ENCODE results near the gene TNPO3. TPM values are rescaled to one million over a fixed set of nuclear protein-coding genes. Genes with fewer than 3 reads are reported as not detected.

TNPO3 gene
- total and polyA plus RNA-seq, 10 of the 15 experiments (the other 5 are each of a cell fraction or from before 2014, with no cell fraction given): 17.6 to 91.8 (median 65.9) TPM

DNA sequence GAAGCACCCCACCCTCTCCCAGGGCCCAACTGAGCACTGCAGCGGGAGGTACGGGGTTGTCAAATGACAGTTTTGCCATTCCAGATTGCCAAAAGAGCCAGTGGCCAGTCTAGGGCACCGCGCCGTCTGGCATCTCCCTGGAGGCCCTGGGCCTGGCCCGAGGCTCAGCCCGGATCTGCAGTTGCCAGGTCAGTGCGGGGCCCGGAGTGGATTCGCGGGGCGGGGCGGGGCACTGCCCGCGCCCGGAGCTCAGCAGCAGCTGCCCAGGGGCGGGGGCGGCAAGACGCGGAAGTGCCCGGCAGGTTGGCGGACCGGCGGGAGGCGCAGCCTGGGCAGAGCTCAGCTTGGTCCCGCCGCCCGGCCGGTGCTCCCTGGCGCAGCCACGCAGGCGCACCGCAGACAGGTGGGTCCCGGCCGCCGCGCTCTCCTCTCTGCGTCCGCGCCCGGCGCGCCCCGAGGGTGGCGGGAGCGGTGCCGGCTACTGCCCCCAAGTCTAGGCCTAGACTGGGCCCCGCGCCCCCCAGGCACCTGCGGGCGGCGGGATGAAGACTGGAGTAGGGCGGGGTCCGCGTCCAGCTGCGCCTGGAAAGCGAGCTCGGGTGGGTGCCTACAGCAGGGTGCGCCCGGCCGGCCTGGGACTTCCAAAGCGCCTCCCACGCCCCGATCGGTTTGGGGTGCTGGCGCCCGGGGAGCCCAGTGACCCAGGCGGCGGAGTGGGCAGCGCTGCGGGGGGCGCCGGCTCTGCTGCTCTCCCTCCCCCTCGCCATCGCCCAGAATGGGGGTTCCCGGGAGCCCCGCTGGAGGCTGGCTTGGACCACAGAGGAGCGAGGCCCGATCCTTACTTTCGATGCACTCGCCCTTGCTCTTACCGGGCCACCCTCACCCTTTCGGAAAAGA is 117.0 kb downstream of the TNPO3 start, which contains the start of gene IRF5 (continued):
- TF ChIP-seq ZNF24 (IDR thresholded peaks at IDR 0.05) (0 out of 2 replicates have a peak, but pooled peaks have one; percentile 14), IKZF1 (conservative IDR thresholded peaks at IDR 0.05) (peak; percentile 70), NFYB (IDR thresholded peaks at IDR 0.05; ENCODE audit: insufficient read depth, low read depth, low read length) (no peak), RELA (IDR thresholded peaks at IDR 0.05; ENCODE audit: borderline replicate concordance, partially characterized antibody) (no peak), YY1 (IDR thresholded peaks at IDR 0.05; ENCODE audit: low read depth, low read length) (0 out of 2 replicates have a peak, but pooled peaks have one; percentile 1), TCF3 (IDR thresholded peaks at IDR 0.05; ENCODE audit: borderline replicate concordance, insufficient read depth, low read depth, low read length) (peak; percentile 73), KAT2A (conservative IDR thresholded peaks at IDR 0.05; ENCODE audit: control insufficient read depth, low read depth, low read length) (no peak), ZNF622 (IDR thresholded peaks at IDR 0.05) (no peak), NR2C1 (IDR thresholded peaks at IDR 0.05) (no peak), DPF2 (IDR thresholded peaks at IDR 0.05) (peak; percentile 75), EED (IDR thresholded peaks at IDR 0.05; ENCODE audit: low read depth) (peak; percentile 54; the same call in 1 of the 2 replicates), NRF1 (conservative IDR thresholded peaks at IDR 0.05; ENCODE audit: low read depth, low read length) (peak; percentile 45), MXI1 (IDR thresholded peaks at IDR 0.05; ENCODE audit: low read depth, low read length) (no peak), TCF12 (IDR thresholded peaks at IDR 0.05; ENCODE audit: low read depth, low read length) (peak; percentile 4; the same call in 1 of the 2 replicates), MYB (IDR thresholded peaks at IDR 0.05; ENCODE audit: borderline replicate concordance, low read depth, low read length) (no peak), ZNF207 (IDR thresholded peaks at IDR 0.05; ENCODE audit: borderline replicate concordance) (no peak), KLF5 (IDR thresholded peaks at IDR 0.05; ENCODE audit: partially characterized antibody) (no peak), SUPT20H (IDR thresholded peaks at IDR 0.05; ENCODE audit: borderline replicate concordance, control insufficient read depth, low read depth, low read length) (no peak), RAD21 (IDR thresholded peaks at IDR 0.05; ENCODE audit: insufficient read depth, low read depth, low read length) (no peak), PML (IDR thresholded peaks at IDR 0.05; ENCODE audit: low read length) (no peak), KDM1A (IDR thresholded peaks at IDR 0.05; ENCODE audit: borderline replicate concordance) (no peak), ZNF217 (IDR thresholded peaks at IDR 0.05) (peak; percentile 39; the same call in 1 of the 2 replicates)
- TF ChIP-seq, protein P1, sequence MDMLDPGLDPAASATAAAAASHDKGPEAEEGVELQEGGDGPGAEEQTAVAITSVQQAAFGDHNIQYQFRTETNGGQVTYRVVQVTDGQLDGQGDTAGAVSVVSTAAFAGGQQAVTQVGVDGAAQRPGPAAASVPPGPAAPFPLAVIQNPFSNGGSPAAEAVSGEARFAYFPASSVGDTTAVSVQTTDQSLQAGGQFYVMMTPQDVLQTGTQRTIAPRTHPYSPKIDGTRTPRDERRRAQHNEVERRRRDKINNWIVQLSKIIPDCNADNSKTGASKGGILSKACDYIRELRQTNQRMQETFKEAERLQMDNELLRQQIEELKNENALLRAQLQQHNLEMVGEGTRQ (IDR thresholded peaks at IDR 0.05; ENCODE audit: borderline replicate concordance, low read depth, low read length): no peak
- TF ChIP-seq, protein P2, sequence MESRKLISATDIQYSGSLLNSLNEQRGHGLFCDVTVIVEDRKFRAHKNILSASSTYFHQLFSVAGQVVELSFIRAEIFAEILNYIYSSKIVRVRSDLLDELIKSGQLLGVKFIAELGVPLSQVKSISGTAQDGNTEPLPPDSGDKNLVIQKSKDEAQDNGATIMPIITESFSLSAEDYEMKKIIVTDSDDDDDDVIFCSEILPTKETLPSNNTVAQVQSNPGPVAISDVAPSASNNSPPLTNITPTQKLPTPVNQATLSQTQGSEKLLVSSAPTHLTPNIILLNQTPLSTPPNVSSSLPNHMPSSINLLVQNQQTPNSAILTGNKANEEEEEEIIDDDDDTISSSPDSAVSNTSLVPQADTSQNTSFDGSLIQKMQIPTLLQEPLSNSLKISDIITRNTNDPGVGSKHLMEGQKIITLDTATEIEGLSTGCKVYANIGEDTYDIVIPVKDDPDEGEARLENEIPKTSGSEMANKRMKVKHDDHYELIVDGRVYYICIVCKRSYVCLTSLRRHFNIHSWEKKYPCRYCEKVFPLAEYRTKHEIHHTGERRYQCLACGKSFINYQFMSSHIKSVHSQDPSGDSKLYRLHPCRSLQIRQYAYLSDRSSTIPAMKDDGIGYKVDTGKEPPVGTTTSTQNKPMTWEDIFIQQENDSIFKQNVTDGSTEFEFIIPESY (IDR thresholded peaks at IDR 0.05): no peak
- TF ChIP-seq, protein P3, sequence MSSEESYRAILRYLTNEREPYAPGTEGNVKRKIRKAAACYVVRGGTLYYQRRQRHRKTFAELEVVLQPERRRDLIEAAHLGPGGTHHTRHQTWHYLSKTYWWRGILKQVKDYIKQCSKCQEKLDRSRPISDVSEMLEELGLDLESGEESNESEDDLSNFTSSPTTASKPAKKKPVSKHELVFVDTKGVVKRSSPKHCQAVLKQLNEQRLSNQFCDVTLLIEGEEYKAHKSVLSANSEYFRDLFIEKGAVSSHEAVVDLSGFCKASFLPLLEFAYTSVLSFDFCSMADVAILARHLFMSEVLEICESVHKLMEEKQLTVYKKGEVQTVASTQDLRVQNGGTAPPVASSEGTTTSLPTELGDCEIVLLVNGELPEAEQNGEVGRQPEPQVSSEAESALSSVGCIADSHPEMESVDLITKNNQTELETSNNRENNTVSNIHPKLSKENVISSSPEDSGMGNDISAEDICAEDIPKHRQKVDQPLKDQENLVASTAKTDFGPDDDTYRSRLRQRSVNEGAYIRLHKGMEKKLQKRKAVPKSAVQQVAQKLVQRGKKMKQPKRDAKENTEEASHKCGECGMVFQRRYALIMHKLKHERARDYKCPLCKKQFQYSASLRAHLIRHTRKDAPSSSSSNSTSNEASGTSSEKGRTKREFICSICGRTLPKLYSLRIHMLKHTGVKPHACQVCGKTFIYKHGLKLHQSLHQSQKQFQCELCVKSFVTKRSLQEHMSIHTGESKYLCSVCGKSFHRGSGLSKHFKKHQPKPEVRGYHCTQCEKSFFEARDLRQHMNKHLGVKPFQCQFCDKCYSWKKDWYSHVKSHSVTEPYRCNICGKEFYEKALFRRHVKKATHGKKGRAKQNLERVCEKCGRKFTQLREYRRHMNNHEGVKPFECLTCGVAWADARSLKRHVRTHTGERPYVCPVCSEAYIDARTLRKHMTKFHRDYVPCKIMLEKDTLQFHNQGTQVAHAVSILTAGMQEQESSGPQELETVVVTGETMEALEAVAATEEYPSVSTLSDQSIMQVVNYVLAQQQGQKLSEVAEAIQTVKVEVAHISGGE (CRISPR knock-in tag; IDR thresholded peaks at IDR 0.05): no peak
